ENCODE measurements around the gene FYN. TPM values are rescaled to one million over a fixed set of nuclear protein-coding genes. Genes with fewer than 3 reads are reported as not detected.

Gene FYN
- polyA plus RNA-seq, 3 donors = 88.4 to 149 (median 114) TPM

GRCh38 chr6:111776236-111777221 lies 96.7 kb downstream of the FYN start:
- no peak overlapping the region for H3K27ac ChIP-seq (ENCODE audit: low read depth in 1 of 2, low read length in 2 of 2)
- Mint-ChIP-seq H3K4me3 (no peak overlapping the region), H3K27ac (peak overlapping the region in 1 of 7 donors; percentile 50), H3K36me3 (peaks cover 52 to 65% of the 10 kb centered on the region in 2 donors), H3K9me3 (no peaks in the 10 kb centered on the region), H3K27me3 (ENCODE audit: low read depth in 3 of 3) (no peaks in the 10 kb centered on the region), H3K4me1 (peaks cover 8% of the 10 kb centered on the region)
- H2AFZ ChIP-seq (ENCODE audit: insufficient read depth, low read depth, low read length, poor library complexity, severe bottlenecking) = no peak overlapping the region
- no peak overlapping the region for H3K4me2 ChIP-seq (replicated peaks; ENCODE audit: extremely low read depth, low read length, poor library complexity, severe bottlenecking)
- no peaks in the 10 kb centered on the region for H3K9me3 ChIP-seq (replicated peaks in 1 of 2; ENCODE audit: control insufficient read depth in 1 of 2, insufficient read depth in 1 of 2, low read length in 2 of 2)
- H3K9ac ChIP-seq (ENCODE audit: insufficient read depth, low read length, poor library complexity, severe bottlenecking) = no peak overlapping the region
- no peak overlapping the region for H3K4me3 ChIP-seq (replicated peaks in 1 of 3; ENCODE audit: low read depth in 2 of 3, low read length in 3 of 3)
- H3K79me2 ChIP-seq (ENCODE audit: insufficient read depth, low read length) = peaks cover 16% of the 10 kb centered on the region
- H3K4me1 ChIP-seq (ENCODE audit: control insufficient read depth in 1 of 2, insufficient read depth in 2 of 2, low read length in 2 of 2) = no peaks in the 10 kb centered on the region
- WGBS (ENCODE audit: insufficient coverage) = 89% methylated on average over 5 of the region's 8 CpGs
- no peaks in the 10 kb centered on the region for H3K27me3 ChIP-seq (ENCODE audit: control insufficient read depth in 2 of 2, insufficient read depth in 2 of 2, low read length in 2 of 2)
- peaks cover 94% of the 10 kb centered on the region for H4K20me1 ChIP-seq (ENCODE audit: insufficient read depth, low read length)
- DNase-seq = no peak
- H3K36me3 ChIP-seq (replicated peaks in 1 of 2; ENCODE audit: control insufficient read depth in 1 of 2, insufficient read depth in 2 of 2, low read length in 2 of 2) = peaks cover 26 to 76% of the 10 kb centered on the region in 2 donors
- intact Hi-C loops (cut with micrococcal nuclease) = no loop called here
- TF ChIP-seq CTCF (IDR thresholded peaks at IDR 0.05) = no peak

- Histone ChIP-seq H3K9me3 (replicated peaks in 1 of 2; ENCODE audit: control insufficient read depth in 1 of 2, insufficient read depth in 1 of 2, low read length in 2 of 2) (no peaks in the 10 kb centered on the region), H3K27me3 (ENCODE audit: control insufficient read depth in 2 of 2, insufficient read depth in 2 of 2, low read length in 2 of 2) (no peaks in the 10 kb centered on the region), H2AFZ (ENCODE audit: insufficient read depth, low read depth, low read length, poor library complexity, severe bottlenecking) (no peak overlapping the region), H3K79me2 (ENCODE audit: insufficient read depth, low read length) (peaks cover 16% of the 10 kb centered on the region), H3K36me3 (replicated peaks in 1 of 2; ENCODE audit: control insufficient read depth in 1 of 2, insufficient read depth in 2 of 2, low read length in 2 of 2) (peaks cover 28 to 83% of the 10 kb centered on the region in 2 donors), H3K4me3 (replicated peaks in 1 of 3; ENCODE audit: low read depth in 2 of 3, low read length in 3 of 3) (no peak overlapping the region), H3K4me1 (ENCODE audit: control insufficient read depth in 1 of 2, insufficient read depth in 2 of 2, low read length in 2 of 2) (no peaks in the 10 kb centered on the region), H3K27ac (ENCODE audit: low read depth in 1 of 2, low read length in 2 of 2) (no peak overlapping the region), H4K20me1 (ENCODE audit: insufficient read depth, low read length) (peaks cover 94% of the 10 kb centered on the region), H3K9ac (ENCODE audit: insufficient read depth, low read length, poor library complexity, severe bottlenecking) (no peak overlapping the region), H3K4me2 (replicated peaks; ENCODE audit: extremely low read depth, low read length, poor library complexity, severe bottlenecking) (no peak overlapping the region)
- H3K4me1 Mint-ChIP-seq = peaks cover 7% of the 10 kb centered on the region
- H3K27ac Mint-ChIP-seq = no peak overlapping the region
- intact Hi-C loops (cut with micrococcal nuclease) = no loop called here
- peaks cover 61 to 73% of the 10 kb centered on the region in 2 donors for H3K36me3 Mint-ChIP-seq
- no peak for DNase-seq
- no peak for TF ChIP-seq CTCF (IDR thresholded peaks at IDR 0.05)
- WGBS (ENCODE audit: insufficient coverage) = 100% methylated on average over 3 of the region's 8 CpGs
- no peak overlapping the region for H3K4me3 Mint-ChIP-seq
- no peaks in the 10 kb centered on the region for H3K27me3 Mint-ChIP-seq (ENCODE audit: low read depth in 3 of 3)
- H3K9me3 Mint-ChIP-seq = no peaks in the 10 kb centered on the region
Observed at GRCh38 chr6:111775145-111775922, 97.9 kb downstream of the FYN start.

Measured in CD14-positive monocyte (primary cell).